NOMO-1 treated with DMSO at 0.1 percent for 48 hours (cell line): Measurements from ENCODE around the gene TSPOAP1.
A peak's percentile ranks its signal among the peaks of the same experiment; 100 is the strongest.

ENCODE experiments used
- DNase-seq: peaks from one replicate; lab custom pipeline; 2025; ENCODE audit not compliant: unreplicated experiment; lab: John Stamatoyannopoulos, UW

The TSPOAP1 gene

DNA sequence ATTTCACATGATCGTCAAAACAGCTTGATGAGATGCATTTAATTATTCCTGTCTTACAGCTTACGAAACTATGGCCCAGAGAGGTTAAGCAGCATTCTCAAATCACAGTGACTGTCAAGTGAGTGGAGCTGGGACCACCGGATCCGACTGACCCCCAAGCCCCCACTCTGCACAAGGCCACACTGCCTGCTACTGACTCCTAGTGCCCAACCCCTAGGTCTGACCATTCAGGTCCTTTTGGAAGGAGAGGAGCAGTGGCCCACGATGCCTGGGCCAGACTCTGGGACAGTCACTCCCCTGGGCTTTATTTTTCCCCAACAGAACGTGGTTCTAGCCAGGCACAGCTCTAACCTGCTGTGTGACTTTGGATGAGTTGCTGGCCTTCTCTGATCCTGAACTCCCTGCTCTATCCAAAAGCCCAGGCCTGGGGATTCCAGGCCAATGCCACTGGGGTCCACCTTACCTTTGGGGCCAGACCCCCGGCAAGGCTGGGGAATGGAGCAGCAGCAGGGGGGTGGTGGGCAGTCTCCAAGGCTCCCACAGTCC is 9.9 kb downstream of the TSPOAP1 start:
- no peak for DNase-seq

DNA sequence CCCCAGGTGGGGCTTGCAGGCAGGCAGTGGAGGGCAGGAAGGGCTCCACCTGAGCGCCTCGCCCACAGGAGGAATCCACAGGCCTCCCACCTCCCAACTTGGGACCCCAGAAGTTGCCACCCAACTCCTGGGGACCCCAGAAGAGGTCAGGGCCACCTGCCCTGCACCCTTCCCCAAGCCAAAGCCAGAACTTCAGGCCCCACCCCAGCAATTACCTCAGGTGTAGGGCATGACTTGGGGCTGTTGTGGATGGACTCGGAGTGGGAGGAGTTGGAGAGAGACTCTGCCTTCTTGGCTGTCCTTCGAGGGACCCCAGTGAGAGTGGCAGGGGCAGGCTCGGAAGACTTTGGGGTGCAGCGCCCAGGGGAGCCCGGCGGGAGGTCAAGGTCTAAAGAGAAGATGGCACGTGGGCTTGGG is 10.5 kb downstream of the TSPOAP1 start:
- no peak for DNase-seq

- peak; percentile 60 for DNase-seq
These were observed 11.1 kb downstream of the TSPOAP1 start for GRCh38 chr17:58317421-58318064.

DNA sequence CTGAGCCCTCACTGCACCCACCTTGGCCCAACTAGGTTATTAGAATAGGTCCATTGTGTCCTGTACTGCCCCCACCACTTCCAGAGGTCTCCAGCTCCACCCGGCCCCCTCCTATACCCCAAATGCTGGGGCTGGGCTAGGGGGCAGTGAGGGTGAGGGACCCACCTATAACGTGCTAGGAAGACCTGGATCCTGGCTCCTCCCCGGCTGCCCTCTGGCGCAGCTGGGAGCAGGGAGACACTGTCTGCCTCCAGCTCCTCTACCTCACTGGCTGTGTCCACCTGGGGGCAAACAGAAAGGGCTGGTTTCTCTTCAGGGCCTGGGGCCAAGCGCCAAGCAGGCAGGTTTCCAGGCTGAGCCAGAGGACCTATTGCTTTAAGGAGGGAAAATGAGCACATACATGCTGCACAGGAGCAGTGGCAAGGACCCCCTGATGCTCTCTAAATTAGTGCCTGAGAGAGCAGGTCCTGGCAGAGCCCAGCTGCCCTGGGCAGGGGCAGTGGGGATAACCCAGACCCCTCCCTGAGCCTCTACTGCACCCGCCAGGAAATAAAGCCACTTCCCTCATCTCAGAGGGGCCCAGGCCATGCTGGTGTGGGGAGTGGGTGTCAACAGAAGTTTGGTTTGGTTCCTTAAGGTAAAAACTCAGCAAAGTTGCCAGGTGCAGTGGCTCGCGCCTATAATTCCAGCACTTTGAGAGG is 12.2 kb downstream of the TSPOAP1 start:
- no peak for DNase-seq

DNA sequence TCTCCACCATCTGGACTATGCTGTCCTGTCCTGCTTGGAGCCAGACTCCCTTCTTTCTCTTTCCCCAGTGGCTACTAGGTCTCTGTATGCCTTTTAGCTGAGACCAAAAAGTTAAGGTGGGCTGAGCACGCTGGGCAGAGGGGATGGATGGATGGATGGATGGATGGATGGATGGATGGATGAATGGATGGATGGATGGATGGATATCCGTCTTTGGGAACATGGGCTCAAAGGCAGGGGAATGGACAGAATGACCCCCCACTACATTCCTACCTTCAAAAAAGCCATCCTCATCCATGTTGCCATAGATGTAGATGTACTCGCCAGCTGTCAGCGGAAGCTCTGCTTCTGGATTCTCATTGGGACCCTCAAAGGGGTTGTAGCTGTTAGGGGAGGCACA is 12.8 kb downstream of the TSPOAP1 start:
- no peak for DNase-seq

GRCh38 chr17:58315281-58315711 is 13.3 kb downstream of the TSPOAP1 start:
- DNase-seq = no peak

DNA sequence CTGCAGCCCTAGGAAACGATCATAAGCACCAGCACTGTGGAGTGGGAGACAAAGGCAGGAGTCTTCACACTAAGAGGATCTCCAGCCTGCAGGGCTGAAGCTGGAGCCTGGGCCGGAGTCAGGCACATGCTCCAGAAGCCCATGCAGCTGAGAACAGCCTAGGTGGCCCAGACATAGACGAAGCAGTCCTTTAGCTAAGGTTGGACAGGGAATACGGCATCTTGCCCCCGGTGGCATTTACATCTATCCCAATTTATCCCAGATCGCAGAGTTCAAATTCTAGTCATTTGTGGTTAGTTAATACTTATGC is 13.9 kb downstream of the TSPOAP1 start:
- DNase-seq = no peak

GRCh38 chr17:58313815-58314705 is 14.5 kb downstream of the TSPOAP1 start:
- DNase-seq = no peak

- DNase-seq = no peak
These were observed 15.8 kb downstream of the TSPOAP1 start for GRCh38 chr17:58312829-58313228.

DNA sequence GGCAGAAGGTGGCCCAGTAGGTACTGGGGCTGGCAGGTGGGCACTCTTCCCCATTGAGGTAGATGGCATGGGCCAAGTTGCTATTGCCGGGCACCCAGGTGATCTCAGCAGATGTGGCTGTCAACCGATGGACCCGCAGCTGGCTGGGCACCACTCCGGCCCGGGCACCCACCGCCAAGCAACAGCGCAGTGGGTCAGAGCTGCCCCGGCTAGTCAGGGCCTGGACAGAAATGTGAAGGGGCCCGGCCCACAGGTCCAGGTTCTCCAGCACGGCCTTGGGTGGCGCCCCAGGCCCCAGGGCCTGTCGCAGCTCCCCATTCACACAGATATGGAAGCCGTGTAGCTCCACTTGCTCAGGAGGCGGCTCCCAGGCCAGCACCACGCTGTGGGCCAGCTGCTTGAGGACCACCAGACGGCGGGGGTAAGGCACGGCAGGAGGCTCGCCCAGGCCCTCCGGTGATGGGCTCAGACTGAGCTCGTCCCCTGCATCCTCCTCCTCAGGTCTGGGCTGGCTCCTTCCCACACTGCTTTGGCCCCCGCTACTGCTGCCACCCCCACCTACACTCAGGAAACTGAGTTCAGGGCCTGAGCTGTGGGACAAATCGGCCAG is 16.5 kb downstream of the TSPOAP1 start:
- no peak for DNase-seq

- DNase-seq = no peak
These were observed 17.1 kb downstream of the TSPOAP1 start for GRCh38 chr17:58311429-58311894.

- DNase-seq = no peak
These were observed 17.8 kb downstream of the TSPOAP1 start for GRCh38 chr17:58310511-58311428.

- no peak for DNase-seq
These were observed 18.7 kb downstream of the TSPOAP1 start for GRCh38 chr17:58309918-58310259.

- no peak for DNase-seq
These were observed 19.3 kb downstream of the TSPOAP1 start for GRCh38 chr17:58308985-58309917.

DNA sequence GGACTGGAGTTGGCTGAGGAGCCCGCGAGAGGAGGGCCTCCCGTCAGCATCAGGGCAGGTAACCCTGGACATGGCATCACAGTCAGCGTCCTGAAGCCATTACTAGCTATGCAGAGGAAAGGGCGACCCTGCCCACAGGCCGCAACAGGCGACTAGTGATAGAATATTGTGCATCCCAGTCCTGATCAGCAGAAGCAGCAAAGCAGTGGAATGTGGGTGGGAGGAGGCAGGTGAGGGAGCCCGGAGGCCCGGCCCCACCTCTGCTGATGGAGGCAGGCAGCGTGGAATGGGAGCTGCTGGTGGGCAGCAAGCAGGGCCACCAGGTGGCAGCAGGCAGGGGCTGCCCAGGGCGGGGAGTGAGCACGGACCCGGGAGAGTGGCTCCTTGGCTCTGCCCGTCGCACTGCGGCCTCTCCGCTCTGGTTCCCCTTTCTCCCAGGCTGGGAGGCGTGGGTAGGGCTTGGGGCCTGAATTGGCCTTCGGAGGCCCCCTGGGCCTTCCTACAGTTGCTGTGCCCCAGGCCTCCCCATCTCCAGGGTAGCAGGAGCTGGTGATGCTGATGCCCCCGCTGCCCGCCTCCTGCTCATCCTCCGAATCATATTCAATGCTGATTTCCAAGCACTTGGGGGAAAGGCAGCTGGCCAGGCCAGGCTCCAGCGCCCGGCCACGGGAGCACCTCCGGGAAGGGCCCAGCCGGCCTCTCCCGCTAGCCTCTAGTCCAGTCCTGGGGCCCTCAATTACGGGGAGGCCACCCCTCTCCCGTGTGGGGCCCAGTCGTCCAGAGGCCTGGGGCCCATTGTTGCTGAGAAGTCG is 20.2 kb downstream of the TSPOAP1 start:
- no peak for DNase-seq

- DNase-seq = no peak
These were observed 21.0 kb downstream of the TSPOAP1 start for GRCh38 chr17:58307468-58308172.

GRCh38 chr17:58306131-58306951 is 22.3 kb downstream of the TSPOAP1 start:
- no peak for DNase-seq
